HCT116 (cell line): Measurements from ENCODE around the gene KCNJ10. TPM values are rescaled to one million over a fixed set of nuclear protein-coding genes. Genes with fewer than 3 reads are reported as not detected.

Experiments used
- ATAC-seq: fragments of 200-7000 bp; cut with Tn5 transposase; 2 replicates; pipeline ENCODE4 v1.9.1; 2020; ENCODE audit warnings: mild to moderate bottlenecking, moderate library complexity
- BruUV-seq: library from RNA; stranded (reverse); fragments of 400-500 nt; replicated peaks from 2 replicates; lab custom pipeline; 2021; lab: Mats Ljungman, UMichigan
- CTCF ChIA-PET: fragments of 300-600 bp; sonication (Branson Sonifier 250); formaldehyde crosslinking; loops from one replicate; lab custom pipeline; 2021; ENCODE audit warnings: antibody characterized with exemption; lab: Charles Lee
- POLR2A ChIA-PET: fragments of 300-600, 350-600 bp; sonication (Branson Sonifier 250); formaldehyde crosslinking; loops from one replicate; lab custom pipeline; 2021; ENCODE audit warnings: antibody characterized with exemption; lab: Charles Lee
- RAD21 ChIA-PET, 2 experiments: fragments of 300-600 bp; sonication (Branson Sonifier 250); formaldehyde crosslinking; loops; one replicate each; lab custom pipeline; 2023; ENCODE audit warnings: low total read pairs in 2 of 2; ENCODE audit not compliant: uncharacterized antibody in 2 of 2, unreplicated experiment in 2 of 2, low non-redundant PET in 1 of 2; lab: Charles Lee
- DNase-seq: peaks from one replicate; pipeline ENCODE4 v3.0.0-alpha.2; 2010; ENCODE audit warnings: low read depth, low spot score
- H2AFZ ChIP-seq: fragments of 200-600 bp; shearing (Covaris generic), sonication (generic); 2 replicates; pipeline ENCODE4 v1.6.1; 2017; ENCODE audit warnings: low read depth, mixed run types, mixed read lengths, antibody characterized with exemption, low read length; ENCODE audit not compliant: poor library complexity, severe bottlenecking
- H3K27ac ChIP-seq: 2 replicates; pipeline ENCODE4 v1.5.1; 2012; ENCODE audit warnings: low read depth, low read length
- H3K27me3 ChIP-seq: fragments of 200-600 bp; sonication (generic); 2 replicates; pipeline ENCODE4 v1.6.1; 2016; ENCODE audit warnings: mixed run types, low read length, mixed read lengths; ENCODE audit not compliant: insufficient read depth
- H3K36me3 ChIP-seq, 2 experiments: fragments of 200-500 bp in 1 of 2; fragments of 200-600 bp in 1 of 2; sonication (Bioruptor generic) in 1 of 2; sonication (generic) in 1 of 2; 2 replicates each; pipeline versions ENCODE4 v1.5.1 to v1.6.1; 2014 to 2016; ENCODE audit warnings: low read length in 2 of 2, inconsistent platforms in 1 of 2, mixed read lengths in 1 of 2, mixed run types in 1 of 2; ENCODE audit not compliant: insufficient read depth in 2 of 2, control insufficient read depth in 1 of 2
- H3K4me1 ChIP-seq, 2 experiments: fragments of 200-600 bp in 1 of 2; sonication (generic) in 1 of 2; 2 replicates each; pipeline versions ENCODE4 v1.5.1 to v1.6.1; 2012 to 2017; ENCODE audit warnings: low read length in 2 of 2, inconsistent platforms in 1 of 2, mild to moderate bottlenecking in 1 of 2, mixed read lengths in 1 of 2, mixed run types in 1 of 2, moderate library complexity in 1 of 2; ENCODE audit not compliant: insufficient read depth in 2 of 2, control insufficient read depth in 1 of 2
- H3K4me2 ChIP-seq: fragments of 200-600 bp; sonication (generic); 2 replicates; pipeline ENCODE4 v1.6.1; 2017; ENCODE audit warnings: mixed run types, low read length, mixed read lengths
- H3K4me3 ChIP-seq, 2 experiments: fragments of 200-600 bp in 1 of 2; sonication (generic) in 1 of 2; replicated peaks in 1 of 2; 2 replicates each; pipeline ENCODE4 v1.5.1; 2011 to 2016; ENCODE audit warnings: low read length in 2 of 2, control low read depth in 1 of 2, low read depth in 1 of 2, mild to moderate bottlenecking in 1 of 2, mixed read lengths in 1 of 2, mixed run types in 1 of 2
- H3K79me2 ChIP-seq: fragments of 200-600 bp; sonication (generic); 2 replicates; pipeline ENCODE4 v1.6.1; 2017; ENCODE audit warnings: mild to moderate bottlenecking, mixed run types, low read length, moderate library complexity, mixed read lengths; ENCODE audit not compliant: insufficient read depth
- H3K9ac ChIP-seq: fragments of 200-600 bp; sonication (generic); 2 replicates; pipeline ENCODE4 v1.6.1; 2016; ENCODE audit warnings: low read length, mixed read lengths
- H3K9me2 ChIP-seq: fragments of 200-600 bp; sonication (generic), shearing (Covaris generic); 2 replicates; pipeline ENCODE4 v1.6.1; 2017; ENCODE audit warnings: mixed run types, mild to moderate bottlenecking, moderate library complexity; ENCODE audit not compliant: insufficient read depth
- H3K9me3 ChIP-seq, 2 experiments: fragments of 200-500 bp in 1 of 2; fragments of 200-600 bp in 1 of 2; sonication (Bioruptor generic) in 1 of 2; sonication (generic) in 1 of 2; 2 replicates each; pipeline ENCODE4 v1.6.1; 2014 to 2017; ENCODE audit warnings: low read length in 2 of 2, mixed read lengths in 2 of 2, inconsistent platforms in 1 of 2, low read depth in 1 of 2, mild to moderate bottlenecking in 1 of 2, mixed run types in 1 of 2, moderate library complexity in 1 of 2; ENCODE audit not compliant: control insufficient read depth in 1 of 2, insufficient read depth in 1 of 2
- H4K20me1 ChIP-seq: fragments of 200-600 bp; sonication (generic), shearing (Covaris generic); 2 replicates; pipeline ENCODE4 v1.6.1; 2017; ENCODE audit warnings: mixed run types, mild to moderate bottlenecking, moderate library complexity; ENCODE audit not compliant: insufficient read depth
- CTCF ChIP-seq, 3 experiments: fragments of 200-600 bp in 1 of 3; sonication (generic) in 1 of 3; IDR thresholded peaks in 2 of 3; conservative IDR thresholded peaks in 1 of 3; 2 replicates each; pipeline ENCODE4 v1.5.1; 2012 to 2017; ENCODE audit warnings: low read depth in 2 of 3, low read length in 2 of 3, antibody characterized with exemption in 1 of 3, borderline replicate concordance in 1 of 3, control low read depth in 1 of 3, mild to moderate bottlenecking in 1 of 3, mixed read lengths in 1 of 3, mixed run types in 1 of 3, moderate library complexity in 1 of 3; ENCODE audit not compliant: insufficient read depth in 1 of 3
- EGR1 ChIP-seq: IDR thresholded peaks from 2 replicates; pipeline ENCODE4 v1.6.1; 2012; ENCODE audit warnings: low read depth
- FOSL1 ChIP-seq: IDR thresholded peaks from 2 replicates; pipeline ENCODE4 v1.6.1; 2012; ENCODE audit warnings: low read depth
- JUND ChIP-seq: IDR thresholded peaks from 2 replicates; pipeline ENCODE4 v1.6.1; 2012
- MAX ChIP-seq: IDR thresholded peaks from 2 replicates; pipeline ENCODE4 v1.6.1; 2012
- POLR2A ChIP-seq: IDR thresholded peaks from 2 replicates; pipeline ENCODE4 v1.7.0; 2011; ENCODE audit warnings: borderline replicate concordance; ENCODE audit not compliant: insufficient read depth, insufficient read length; ENCODE audit errors: extremely low read depth
- POLR2AphosphoS5 ChIP-seq: IDR thresholded peaks from 2 replicates; pipeline ENCODE4 v1.6.1; 2011; ENCODE audit warnings: mild to moderate bottlenecking, low read depth, low read length, moderate library complexity
- RAD21 ChIP-seq: IDR thresholded peaks from 2 replicates; pipeline ENCODE4 v1.6.1; 2012; ENCODE audit warnings: low read depth, mild to moderate bottlenecking
- SIN3A ChIP-seq: IDR thresholded peaks from 2 replicates; pipeline ENCODE4 v1.6.1; 2012; ENCODE audit warnings: low read depth
- ZNF274 ChIP-seq: fragments of 200-500 bp; sonication (Bioruptor generic); IDR thresholded peaks from 2 replicates; pipeline ENCODE4 v1.6.1; 2014; ENCODE audit warnings: mild to moderate bottlenecking, low read depth, low read length, inconsistent platforms
- intact Hi-C: fragments of 100-400 bp; cut with micrococcal nuclease; formaldehyde crosslinking; loops from 2 replicates; pipeline ENCODE4 v1.10.0; 2022
- total RNA-seq: library from RNA; stranded (reverse); gene quantifications from one replicate; pipeline ENCODE4 v1.2.1, GENCODE V29; 2021; ENCODE audit not compliant: unreplicated experiment

Gene KCNJ10
- total RNA-seq, 1 experiment from 2014 or later: 0.57 TPM

- ChIA-PET RAD21 (no interaction called here), CTCF (interaction anchor here (6.1 kb wide), 1 partner anchor 23 kb away, joined by 33 read pairs; the partner anchor contains the start of gene KCNJ9), POLR2A (no interaction called here)
- intact Hi-C loops: no loop called here
- Histone ChIP-seq H4K20me1 (no peaks in the 10 kb centered on the region), H3K9me2 (no peaks in the 10 kb centered on the region), H3K27ac (no peak overlapping the region), H3K9me3 (no peaks in the 10 kb centered on the region), H3K27me3 (peaks cover 22% of the 10 kb centered on the region), H3K9ac (no peak overlapping the region), H3K4me3 (no peak overlapping the region), H3K4me1 (peaks cover 0 to 3% of the 10 kb centered on the region in 2 experiments; a peak in 1 of 4 replicates), H3K79me2 (no peaks in the 10 kb centered on the region), H3K36me3 (no peaks in the 10 kb centered on the region), H3K4me2 (no peak overlapping the region), H2AFZ (no peak overlapping the region)
- TF ChIP-seq RAD21 (no peak), MAX (no peak), POLR2A (no peak), SIN3A (no peak), FOSL1 (no peak), POLR2AphosphoS5 (no peak), CTCF (IDR thresholded peaks at IDR 0.05 in 2 of 3, conservative IDR thresholded peaks at IDR 0.05 in 1 of 3; ENCODE audit: borderline replicate concordance in 1 of 3, insufficient read depth in 1 of 3, low read depth in 2 of 3, low read length in 2 of 3) (no peak), EGR1 (no peak), ZNF274 (no peak), JUND (no peak)
- ATAC-seq (no peak), DNase-seq (no peak)
- no TSS peak for BruUV-seq
Measured at GRCh38 chr1:160056648-160057169, 13.3 kb downstream of the KCNJ10 start.
